T-helper 2 cell treated with Interferon-gamma antibody and Interleukin-4, amounts not matched to agents 5 μg/mL and 100 μg/mL, for 36 hours (primary cell): ENCODE data around the gene LARP1.

Source experiments
- DNase-seq: peaks from one replicate; pipeline ENCODE4 v3.0.0; 2021; ENCODE audit warnings: low spot score
- H3K27ac Mint-ChIP-seq: one replicate; pipeline ENCODE4 v1.8.0; 2021; ENCODE audit warnings: mild to moderate bottlenecking, mixed read lengths
- H3K27me3 Mint-ChIP-seq: one replicate; pipeline ENCODE4 v1.8.0; 2021; ENCODE audit warnings: low read depth, mixed read lengths
- H3K36me3 Mint-ChIP-seq: one replicate; pipeline ENCODE4 v1.8.0; 2021; ENCODE audit warnings: low read depth, mixed read lengths
- H3K4me1 Mint-ChIP-seq: one replicate; pipeline ENCODE4 v1.8.0; 2021; ENCODE audit warnings: low read depth, mixed read lengths
- H3K4me3 Mint-ChIP-seq: one replicate; pipeline ENCODE4 v1.8.0; 2022; ENCODE audit warnings: mild to moderate bottlenecking, moderate library complexity, mixed read lengths
- H3K9me3 Mint-ChIP-seq: one replicate; pipeline ENCODE4 v1.8.0; 2021; ENCODE audit warnings: mixed read lengths

LARP1 gene

GRCh38 chr5:154755361-154756008 lies at the start of gene LARP1:
Gene LARP1 (plus strand): TSS chr5:154755377. CDS start chr5:154755758, 381 bp downstream.
- Mint-ChIP-seq H3K4me1 (peaks cover 36% of the 10 kb centered on the region), H3K27me3 (no peaks in the 10 kb centered on the region), H3K36me3 (peaks cover 8% of the 10 kb centered on the region), H3K9me3 (no peaks in the 10 kb centered on the region), H3K4me3 (peak within 1 kb of the TSS; percentile 94), H3K27ac (peak within 1 kb of the TSS; percentile 98)
- peak; percentile 19 for DNase-seq

GRCh38 chr5:154706416-154706815 lies 48.8 kb upstream of the LARP1 start:
- no peak for DNase-seq
- H3K27ac Mint-ChIP-seq = no peak overlapping the region
- H3K9me3 Mint-ChIP-seq = no peaks in the 10 kb centered on the region
- H3K27me3 Mint-ChIP-seq = no peaks in the 10 kb centered on the region
- H3K36me3 Mint-ChIP-seq = no peaks in the 10 kb centered on the region
- no peaks in the 10 kb centered on the region for H3K4me1 Mint-ChIP-seq
- no peak overlapping the region for H3K4me3 Mint-ChIP-seq

- Mint-ChIP-seq H3K36me3 (no peaks in the 10 kb centered on the region), H3K9me3 (no peaks in the 10 kb centered on the region), H3K27me3 (no peaks in the 10 kb centered on the region), H3K4me3 (no peak overlapping the region), H3K27ac (no peak overlapping the region), H3K4me1 (no peaks in the 10 kb centered on the region)
- DNase-seq = no peak
Observed at GRCh38 chr5:154707641-154708040, 47.5 kb upstream of the LARP1 start.

GRCh38 chr5:154708207-154708606 lies 47.0 kb upstream of the LARP1 start:
- Mint-ChIP-seq H3K36me3 (no peaks in the 10 kb centered on the region), H3K9me3 (no peaks in the 10 kb centered on the region), H3K27ac (no peak overlapping the region), H3K4me3 (no peak overlapping the region), H3K27me3 (no peaks in the 10 kb centered on the region), H3K4me1 (peaks cover under 1% of the 10 kb centered on the region)
- DNase-seq = no peak

GRCh38 chr5:154708846-154709245 lies 46.3 kb upstream of the LARP1 start:
- H3K36me3 Mint-ChIP-seq = no peaks in the 10 kb centered on the region
- H3K4me3 Mint-ChIP-seq = no peak overlapping the region
- H3K27me3 Mint-ChIP-seq = no peaks in the 10 kb centered on the region
- no peaks in the 10 kb centered on the region for H3K9me3 Mint-ChIP-seq
- no peak overlapping the region for H3K27ac Mint-ChIP-seq
- DNase-seq = no peak
- H3K4me1 Mint-ChIP-seq = peaks cover 2% of the 10 kb centered on the region

GRCh38 chr5:154709368-154710305 lies 45.5 kb upstream of the LARP1 start:
- Mint-ChIP-seq H3K9me3 (no peaks in the 10 kb centered on the region), H3K4me1 (peaks cover 7% of the 10 kb centered on the region), H3K36me3 (no peaks in the 10 kb centered on the region), H3K27ac (no peak overlapping the region), H3K4me3 (no peak overlapping the region), H3K27me3 (no peaks in the 10 kb centered on the region)
- no peak for DNase-seq

- H3K4me3 Mint-ChIP-seq = no peak overlapping the region
- H3K9me3 Mint-ChIP-seq = no peaks in the 10 kb centered on the region
- no peaks in the 10 kb centered on the region for H3K36me3 Mint-ChIP-seq
- DNase-seq = no peak
- H3K27ac Mint-ChIP-seq = no peak overlapping the region
- H3K27me3 Mint-ChIP-seq = no peaks in the 10 kb centered on the region
- H3K4me1 Mint-ChIP-seq = peaks cover 9% of the 10 kb centered on the region
Observed at GRCh38 chr5:154712518-154713437, 42.4 kb upstream of the LARP1 start.

- Mint-ChIP-seq H3K27ac (no peak overlapping the region), H3K27me3 (no peaks in the 10 kb centered on the region), H3K4me3 (no peak overlapping the region), H3K36me3 (no peaks in the 10 kb centered on the region), H3K9me3 (no peaks in the 10 kb centered on the region), H3K4me1 (peaks cover 9% of the 10 kb centered on the region)
- DNase-seq = no peak
Observed at GRCh38 chr5:154713615-154714125, 41.5 kb upstream of the LARP1 start.

GRCh38 chr5:154714266-154714986 lies 40.8 kb upstream of the LARP1 start:
- Mint-ChIP-seq H3K27ac (no peak overlapping the region), H3K4me3 (peak overlapping the region; percentile 50), H3K9me3 (no peaks in the 10 kb centered on the region), H3K4me1 (peaks cover 9% of the 10 kb centered on the region), H3K27me3 (no peaks in the 10 kb centered on the region), H3K36me3 (no peaks in the 10 kb centered on the region)
- DNase-seq = no peak

GRCh38 chr5:154721481-154722058 lies 33.6 kb upstream of the LARP1 start:
- DNase-seq = no peak
- H3K36me3 Mint-ChIP-seq = no peaks in the 10 kb centered on the region
- no peaks in the 10 kb centered on the region for H3K4me1 Mint-ChIP-seq
- H3K4me3 Mint-ChIP-seq = no peak overlapping the region
- H3K9me3 Mint-ChIP-seq = no peaks in the 10 kb centered on the region
- H3K27ac Mint-ChIP-seq = no peak overlapping the region
- H3K27me3 Mint-ChIP-seq = peaks cover 5% of the 10 kb centered on the region

- H3K9me3 Mint-ChIP-seq = no peaks in the 10 kb centered on the region
Observed at GRCh38 chr5:154722097-154722496, 33.1 kb upstream of the LARP1 start.

GRCh38 chr5:154722936-154723335 lies 32.2 kb upstream of the LARP1 start:
- no peaks in the 10 kb centered on the region for H3K9me3 Mint-ChIP-seq
- DNase-seq = no peak
- no peak overlapping the region for H3K4me3 Mint-ChIP-seq
- no peaks in the 10 kb centered on the region for H3K36me3 Mint-ChIP-seq
- H3K27me3 Mint-ChIP-seq = peaks cover 8% of the 10 kb centered on the region
- H3K4me1 Mint-ChIP-seq = no peaks in the 10 kb centered on the region
- H3K27ac Mint-ChIP-seq = no peak overlapping the region

More at GRCh38 chr5:154722097-154722496, 33.1 kb upstream of the LARP1 start:
- DNase-seq = no peak
- Mint-ChIP-seq H3K4me1 (no peaks in the 10 kb centered on the region), H3K27me3 (peaks cover 8% of the 10 kb centered on the region), H3K27ac (no peak overlapping the region), H3K4me3 (no peak overlapping the region), H3K36me3 (no peaks in the 10 kb centered on the region)
